HG03060 (cell line): ENCODE results near the gene EFS.

ENCODE experiments used
- ATAC-seq: cut with Tn5 transposase; IDR thresholded peaks from one replicate; pipeline ENCODE4 v1.9.1; 2021; ENCODE audit warnings: low read depth, moderate number of reproducible peaks; ENCODE audit not compliant: unreplicated experiment

Gene EFS

GRCh38 chr14:23380197-23380914 is 15.4 kb upstream of the EFS start:
- no peak for ATAC-seq

GRCh38 chr14:23379366-23380196 is 14.6 kb upstream of the EFS start:
- ATAC-seq = no peak

- ATAC-seq = no peak
Measured at GRCh38 chr14:23378612-23379220, 13.7 kb upstream of the EFS start.

GRCh38 chr14:23377573-23378563 is 12.9 kb upstream of the EFS start:
- ATAC-seq = no peak

- no peak for ATAC-seq
Measured at GRCh38 chr14:23377198-23377550, 12.2 kb upstream of the EFS start.

GRCh38 chr14:23376482-23377197 is 11.7 kb upstream of the EFS start, which contains the start of gene CMTM5:
CMTM5 (plus strand) TSS chr14:23377046; CDS start chr14:23377252, 206 bp downstream.
- no peak for ATAC-seq

- ATAC-seq = no peak
Measured at GRCh38 chr14:23375527-23376251, 10.7 kb upstream of the EFS start.

- no peak for ATAC-seq
Measured at GRCh38 chr14:23373041-23373440, 8.1 kb upstream of the EFS start.

GRCh38 chr14:23372509-23372908 is 7.5 kb upstream of the EFS start, which contains the start of gene IL25:
IL25 (plus strand) TSS chr14:23372809.
- no peak for ATAC-seq

- ATAC-seq = no peak
Measured at GRCh38 chr14:23371865-23372264, 6.9 kb upstream of the EFS start.

- no peak for ATAC-seq
Measured at GRCh38 chr14:23370221-23370620, 5.2 kb upstream of the EFS start.

GRCh38 chr14:23366426-23366921 is 1.5 kb upstream of the EFS start:
- ATAC-seq = no peak

GRCh38 chr14:23365732-23366425 is 907 bp upstream of the EFS start:
- no peak for ATAC-seq

GRCh38 chr14:23364164-23365035 is 572 bp downstream of the EFS start:
- no peak for ATAC-seq

GRCh38 chr14:23362200-23362599 is 2.8 kb downstream of the EFS start:
- no peak for ATAC-seq

GRCh38 chr14:23361763-23362162 is 3.2 kb downstream of the EFS start:
- ATAC-seq = no peak

- no peak for ATAC-seq
Measured at GRCh38 chr14:23361320-23361719, 3.7 kb downstream of the EFS start.
